ENCODE data around the gene SKIL. TPM values are rescaled to one million over a fixed set of nuclear protein-coding genes. Genes with fewer than 3 reads are reported as not detected.

SKIL gene
- total RNA-seq, 1 experiment from 2014 or later, result 15.1 TPM

DNA sequence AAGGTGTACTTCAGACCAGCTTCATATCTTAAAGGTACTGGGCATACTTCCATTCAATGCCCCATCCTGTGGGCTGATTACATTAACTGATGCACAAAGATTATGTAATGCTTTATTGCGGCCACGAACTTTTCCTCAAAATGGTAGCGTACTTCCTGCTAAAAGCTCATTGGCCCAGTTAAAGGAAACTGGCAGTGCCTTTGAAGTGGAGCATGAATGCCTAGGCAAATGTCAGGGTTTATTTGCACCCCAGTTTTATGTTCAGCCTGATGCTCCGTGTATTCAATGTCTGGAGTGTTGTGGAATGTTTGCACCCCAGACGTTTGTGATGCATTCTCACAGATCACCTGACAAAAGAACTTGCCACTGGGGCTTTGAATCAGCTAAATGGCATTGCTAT is 3.4 kb downstream of the SKIL start:
- Histone ChIP-seq H3K9me2 (ENCODE audit: insufficient read depth) (no peaks in the 10 kb centered on the region), H3K4me3 (replicated peaks in 1 of 2; ENCODE audit: low read depth in 1 of 2, low read length in 2 of 2) (no peak overlapping the region), H3K79me2 (ENCODE audit: insufficient read depth, low read length) (no peaks in the 10 kb centered on the region), H3K36me3 (ENCODE audit: control insufficient read depth in 1 of 2, insufficient read depth in 2 of 2, low read length in 2 of 2) (no peaks in the 10 kb centered on the region), H3K4me1 (ENCODE audit: control insufficient read depth in 1 of 2, insufficient read depth in 2 of 2, low read length in 2 of 2) (peaks cover 11 to 27% of the 10 kb centered on the region in 2 experiments), H2AFZ (ENCODE audit: low read depth, low read length, poor library complexity, severe bottlenecking) (no peak overlapping the region), H3K9me3 (ENCODE audit: control insufficient read depth in 1 of 2, insufficient read depth in 1 of 2, low read depth in 1 of 2, low read length in 2 of 2) (no peaks in the 10 kb centered on the region), H3K27me3 (ENCODE audit: insufficient read depth, low read length) (no peaks in the 10 kb centered on the region), H4K20me1 (ENCODE audit: insufficient read depth) (no peaks in the 10 kb centered on the region), H3K9ac (ENCODE audit: low read length) (no peak overlapping the region), H3K27ac (ENCODE audit: low read depth, low read length) (no peak overlapping the region), H3K4me2 (ENCODE audit: low read length) (no peak overlapping the region)
- ChIA-PET RAD21 (ENCODE audit: low non-redundant PET in 1 of 2, low total read pairs in 2 of 2, uncharacterized antibody in 2 of 2, unreplicated experiment in 2 of 2) (no interaction called here), POLR2A (interaction anchor here (0.6 kb wide), 1 partner anchor 18 kb away, joined by 3 read pairs; no protein-coding TSS in a partner anchor), CTCF (no interaction called here)
- ATAC-seq, result no peak
- TF ChIP-seq CEBPB (IDR thresholded peaks at IDR 0.05; ENCODE audit: low read depth) (no peak), ELF1 (IDR thresholded peaks at IDR 0.05; ENCODE audit: borderline replicate concordance, low read depth) (no peak), SRF (IDR thresholded peaks at IDR 0.05; ENCODE audit: low read depth) (no peak), JUND (IDR thresholded peaks at IDR 0.05) (no peak)
- intact Hi-C loops (cut with micrococcal nuclease), result no loop called here
- BruUV-seq (replicated peaks), result no TSS peak
- no peak for DNase-seq (ENCODE audit: low read depth, low spot score)

DNA sequence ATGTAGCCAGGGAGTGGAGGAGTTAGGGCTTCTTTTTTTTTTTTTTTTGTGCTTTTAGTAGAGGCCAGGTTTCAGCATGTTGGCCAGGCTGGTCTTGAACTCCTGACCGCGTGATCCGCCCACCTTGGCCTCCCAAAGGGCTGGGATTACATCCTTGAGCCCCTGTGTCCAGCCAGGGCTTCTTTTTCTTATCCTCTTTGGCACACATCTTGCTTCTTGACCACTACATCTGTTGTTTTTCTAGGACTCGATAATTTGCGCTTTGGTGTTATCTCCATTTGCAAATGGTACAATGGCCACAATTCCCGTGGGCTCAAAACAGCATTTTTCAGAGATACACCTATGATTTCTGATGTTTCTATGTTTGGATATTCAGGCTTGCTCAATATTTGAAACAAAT is 4.2 kb downstream of the SKIL start:
- no peak overlapping the region for H2AFZ ChIP-seq (ENCODE audit: low read depth, low read length, poor library complexity, severe bottlenecking)
- ChIA-PET POLR2A (no interaction called here), RAD21 (ENCODE audit: low non-redundant PET in 1 of 2, low total read pairs in 2 of 2, uncharacterized antibody in 2 of 2, unreplicated experiment in 2 of 2) (no interaction called here), CTCF (no interaction called here)
- H4K20me1 ChIP-seq (ENCODE audit: insufficient read depth), result no peaks in the 10 kb centered on the region
- no peak overlapping the region for H3K9ac ChIP-seq (ENCODE audit: low read length)
- no peak for DNase-seq (ENCODE audit: low read depth, low spot score)
- H3K9me2 ChIP-seq (ENCODE audit: insufficient read depth), result no peaks in the 10 kb centered on the region
- no peak for TF ChIP-seq EZH2 (IDR thresholded peaks at IDR 0.05)
- TF ChIP-seq RAD21 (IDR thresholded peaks at IDR 0.05; ENCODE audit: low read depth), result no peak
- no peak for TF ChIP-seq ZFX (IDR thresholded peaks at IDR 0.05)
- no peak for TF ChIP-seq CEBPB (IDR thresholded peaks at IDR 0.05; ENCODE audit: low read depth)
- no peak for TF ChIP-seq TCF7L2 (IDR thresholded peaks at IDR 0.05; ENCODE audit: borderline replicate concordance, extremely low read depth, insufficient read depth, insufficient read length)
- TF ChIP-seq, protein P1, sequence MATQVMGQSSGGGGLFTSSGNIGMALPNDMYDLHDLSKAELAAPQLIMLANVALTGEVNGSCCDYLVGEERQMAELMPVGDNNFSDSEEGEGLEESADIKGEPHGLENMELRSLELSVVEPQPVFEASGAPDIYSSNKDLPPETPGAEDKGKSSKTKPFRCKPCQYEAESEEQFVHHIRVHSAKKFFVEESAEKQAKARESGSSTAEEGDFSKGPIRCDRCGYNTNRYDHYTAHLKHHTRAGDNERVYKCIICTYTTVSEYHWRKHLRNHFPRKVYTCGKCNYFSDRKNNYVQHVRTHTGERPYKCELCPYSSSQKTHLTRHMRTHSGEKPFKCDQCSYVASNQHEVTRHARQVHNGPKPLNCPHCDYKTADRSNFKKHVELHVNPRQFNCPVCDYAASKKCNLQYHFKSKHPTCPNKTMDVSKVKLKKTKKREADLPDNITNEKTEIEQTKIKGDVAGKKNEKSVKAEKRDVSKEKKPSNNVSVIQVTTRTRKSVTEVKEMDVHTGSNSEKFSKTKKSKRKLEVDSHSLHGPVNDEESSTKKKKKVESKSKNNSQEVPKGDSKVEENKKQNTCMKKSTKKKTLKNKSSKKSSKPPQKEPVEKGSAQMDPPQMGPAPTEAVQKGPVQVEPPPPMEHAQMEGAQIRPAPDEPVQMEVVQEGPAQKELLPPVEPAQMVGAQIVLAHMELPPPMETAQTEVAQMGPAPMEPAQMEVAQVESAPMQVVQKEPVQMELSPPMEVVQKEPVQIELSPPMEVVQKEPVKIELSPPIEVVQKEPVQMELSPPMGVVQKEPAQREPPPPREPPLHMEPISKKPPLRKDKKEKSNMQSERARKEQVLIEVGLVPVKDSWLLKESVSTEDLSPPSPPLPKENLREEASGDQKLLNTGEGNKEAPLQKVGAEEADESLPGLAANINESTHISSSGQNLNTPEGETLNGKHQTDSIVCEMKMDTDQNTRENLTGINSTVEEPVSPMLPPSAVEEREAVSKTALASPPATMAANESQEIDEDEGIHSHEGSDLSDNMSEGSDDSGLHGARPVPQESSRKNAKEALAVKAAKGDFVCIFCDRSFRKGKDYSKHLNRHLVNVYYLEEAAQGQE (IDR thresholded peaks at IDR 0.05; ENCODE audit: low read depth), result no peak
- TF ChIP-seq, protein P2, sequence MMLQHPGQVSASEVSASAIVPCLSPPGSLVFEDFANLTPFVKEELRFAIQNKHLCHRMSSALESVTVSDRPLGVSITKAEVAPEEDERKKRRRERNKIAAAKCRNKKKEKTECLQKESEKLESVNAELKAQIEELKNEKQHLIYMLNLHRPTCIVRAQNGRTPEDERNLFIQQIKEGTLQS (IDR thresholded peaks at IDR 0.05), result no peak
- no peak for TF ChIP-seq FOSL1 (IDR thresholded peaks at IDR 0.05; ENCODE audit: low read depth)
- no peaks in the 10 kb centered on the region for H3K9me3 ChIP-seq (ENCODE audit: control insufficient read depth in 1 of 2, insufficient read depth in 1 of 2, low read depth in 1 of 2, low read length in 2 of 2)
- peaks cover 6 to 20% of the 10 kb centered on the region in 2 experiments for H3K4me1 ChIP-seq (ENCODE audit: control insufficient read depth in 1 of 2, insufficient read depth in 2 of 2, low read length in 2 of 2)
- ATAC-seq, result no peak
- H3K27me3 ChIP-seq (ENCODE audit: insufficient read depth, low read length), result no peaks in the 10 kb centered on the region
- no peaks in the 10 kb centered on the region for H3K79me2 ChIP-seq (ENCODE audit: insufficient read depth, low read length)
- H3K4me2 ChIP-seq (ENCODE audit: low read length), result no peak overlapping the region
- BruUV-seq (replicated peaks), result no TSS peak
- no peak overlapping the region for H3K27ac ChIP-seq (ENCODE audit: low read depth, low read length)
- H3K36me3 ChIP-seq (ENCODE audit: control insufficient read depth in 1 of 2, insufficient read depth in 2 of 2, low read length in 2 of 2), result no peaks in the 10 kb centered on the region
- no peak overlapping the region for H3K4me3 ChIP-seq (replicated peaks in 1 of 2; ENCODE audit: low read depth in 1 of 2, low read length in 2 of 2)
- intact Hi-C loops (cut with micrococcal nuclease), result no loop called here
